Heart left ventricle (tissue), 13 donors: ENCODE results near the gene NPBWR2.

Experiments used
- CTCF ChIP-seq, 12 donors: fragments of 200-600 bp; sonication (generic) in 4 of 12; IDR thresholded peaks; one replicate each; pipeline versions ENCODE4 v1.5.0 to v1.8.0; 2018 to 2022; ENCODE audit warnings: antibody characterized with exemption in 12 of 12, mild to moderate bottlenecking in 5 of 12
- POLR2A ChIP-seq, 2 donors: fragments of 450-650 bp; IDR thresholded peaks; one replicate each; pipeline ENCODE4 v1.6.1; 2017; ENCODE audit warnings: antibody characterized with exemption in 2 of 2, mild to moderate bottlenecking in 2 of 2, moderate library complexity in 2 of 2
- donor health status: ischemic (EF 13 %, LVEDD 7.1; RV severe dilation, severe dysfunction).
- donor health status: DM: no; HTN: yes; CAD: no.
- donor health status: DM: no; HTN: no; CAD: no.
- donor health status: ischemic (EF 25% LVEDD 6.9; RV normal size, moderate dysfunction).
- donor health status: ischemic (EF 25% LVEDD 5.7; RV mildly dilated, moderate dysfunction).
- donor health status: ischemic (EF 35%, LVEDD 5.7; RV mildly dilated, moderate dysfunction).
- donor health status: nonischemic (EF 11% LVEDD 7.7; RV severe dilation, severe dysfunction).
- donor health status: DM: yes; HTN: yes; CAD: no.
- donor health status: PGD.
- donor health status: ischemic (EF 29% LVEDD 5.4; RV normal size, mild dysfunction).
- donor health status: nonischemic (EF 23%, LVEDD 6.1; RV moderate dilation, normal function).

DNA sequence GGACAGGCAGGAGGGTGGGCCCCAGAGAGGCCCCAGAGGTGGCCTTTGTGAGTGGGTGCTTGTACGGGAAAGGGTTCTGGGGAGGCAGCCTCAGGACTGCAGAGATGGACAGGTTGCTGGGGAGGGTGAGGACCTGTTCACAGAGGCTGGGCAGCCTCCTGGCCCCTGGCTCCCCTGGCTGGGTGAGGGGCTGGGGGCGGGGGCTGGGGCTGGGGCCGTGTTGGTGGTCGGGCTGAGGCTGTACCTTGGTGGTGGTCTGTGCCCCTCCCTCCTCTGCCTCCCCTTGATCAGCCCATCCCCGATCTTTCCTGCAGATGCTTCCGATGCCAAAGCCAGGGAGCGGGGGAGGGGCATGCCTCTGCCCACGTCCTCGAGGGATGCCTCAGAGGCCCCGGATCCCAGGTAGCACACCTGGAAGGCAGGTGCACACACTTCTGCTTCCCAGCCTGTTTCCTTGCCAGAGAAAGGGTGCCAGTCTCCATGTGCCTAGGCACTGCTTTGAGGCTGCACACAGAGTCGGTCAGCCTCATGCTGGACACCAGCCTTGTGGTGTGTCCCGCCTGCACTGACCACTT, 39.5 kb downstream of the NPBWR2 start:
- TF ChIP-seq CTCF (IDR thresholded peaks at IDR 0.05) (no peak), POLR2A (IDR thresholded peaks at IDR 0.05) (no peak)
